ENCODE measurements around the gene RABGAP1L. TPM values are rescaled to one million over a fixed set of nuclear protein-coding genes. Genes with fewer than 3 reads are reported as not detected.
"Not testable (repeated sequence)": the region's sequence is repeated elsewhere in the genome, so short reads cannot be mapped to it uniquely, and the experiment has no call there.

The RABGAP1L gene
- total RNA-seq, 1 donor from 2014 or later, result 69.4 TPM

- intact Hi-C loops (cut with micrococcal nuclease), result no loop called here
These were observed 71.1 kb downstream of the RABGAP1L start for GRCh38 chr1:174230399-174230798.

GRCh38 chr1:174232761-174233160, 73.4 kb downstream of the RABGAP1L start:
- intact Hi-C loops (cut with micrococcal nuclease), result no loop called here

DNA sequence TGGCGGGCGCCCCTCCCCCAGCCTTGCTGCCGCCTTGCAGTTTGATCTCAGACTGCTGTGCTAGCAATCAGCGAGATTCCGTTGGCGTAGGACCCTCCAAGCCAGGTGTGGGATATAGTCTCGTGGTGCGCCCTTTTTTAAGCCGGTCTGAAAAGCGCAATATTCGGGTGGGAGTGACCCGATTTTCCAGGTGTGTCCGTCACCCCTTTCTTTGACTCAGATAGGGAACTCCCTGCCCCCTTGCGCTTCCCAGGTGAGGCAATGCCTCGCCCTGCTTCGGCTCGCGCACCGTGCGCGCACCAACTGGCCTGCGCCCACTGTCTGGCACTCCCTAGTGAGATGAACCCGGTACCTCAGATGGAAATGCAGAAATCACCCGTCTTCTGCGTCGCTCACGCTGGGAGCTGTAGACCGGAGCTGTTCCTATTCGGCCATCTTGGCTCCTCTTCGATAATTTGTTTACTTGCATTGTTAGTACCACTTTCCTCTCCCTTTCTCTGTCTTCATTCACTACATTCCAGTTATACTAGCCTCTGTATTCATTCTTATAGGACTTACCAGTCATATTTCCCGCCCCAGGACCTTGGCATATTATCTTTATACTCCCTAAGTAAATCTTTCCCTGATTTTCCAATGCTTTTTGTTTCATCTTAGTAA, 79.7 kb downstream of the RABGAP1L start:
- intact Hi-C loops (cut with micrococcal nuclease), result not testable (repeated sequence)

GRCh38 chr1:174239541-174239940, 80.2 kb downstream of the RABGAP1L start:
- intact Hi-C loops (cut with micrococcal nuclease), result no loop called here

GRCh38 chr1:174242856-174243255, 83.5 kb downstream of the RABGAP1L start:
- intact Hi-C loops (cut with micrococcal nuclease), result no loop called here

GRCh38 chr1:174243451-174244000, 84.2 kb downstream of the RABGAP1L start:
- intact Hi-C loops (cut with micrococcal nuclease), result no loop called here

DNA sequence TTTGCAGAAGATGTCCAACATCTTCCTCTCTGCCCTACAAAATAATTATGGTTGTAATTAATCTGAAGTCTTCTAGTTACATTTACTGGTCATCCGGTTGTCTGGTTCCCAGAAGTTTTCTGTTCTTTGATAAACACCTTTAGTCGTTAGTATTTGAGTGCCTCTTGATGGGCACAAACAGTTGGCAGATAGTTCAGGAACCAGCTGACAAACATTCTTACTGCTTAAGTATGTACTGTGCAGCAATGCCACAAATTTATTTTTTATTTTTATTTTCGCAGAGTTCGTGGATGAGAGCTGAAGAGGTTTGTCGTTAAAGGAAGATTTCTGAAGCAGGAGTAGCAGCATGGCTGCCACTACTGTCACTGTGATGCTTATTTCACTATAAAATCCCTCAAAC, 84.7 kb downstream of the RABGAP1L start:
- intact Hi-C loops (cut with micrococcal nuclease), result no loop called here

- intact Hi-C loops (cut with micrococcal nuclease), result no loop called here
These were observed 88.2 kb downstream of the RABGAP1L start for GRCh38 chr1:174247472-174247871.

DNA sequence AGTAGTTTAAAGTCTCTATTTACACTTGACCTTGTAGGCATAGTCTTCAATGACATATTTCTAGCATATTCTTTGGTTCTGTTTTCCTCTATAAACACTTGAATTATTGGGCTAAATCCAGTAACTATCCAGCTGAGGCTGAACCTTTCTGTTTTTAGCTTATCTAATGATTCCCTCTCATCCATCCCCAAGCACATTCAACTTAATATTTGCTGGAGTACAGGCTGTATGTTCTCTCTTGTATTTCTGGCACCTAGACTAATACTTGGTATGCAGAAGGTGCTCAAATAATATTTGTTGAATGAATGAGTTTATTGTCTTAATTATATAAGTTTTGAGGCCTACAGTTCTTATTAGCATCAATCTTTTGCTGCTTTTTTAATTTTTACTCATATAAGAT, 88.7 kb downstream of the RABGAP1L start:
- intact Hi-C loops (cut with micrococcal nuclease), result no loop called here

GRCh38 chr1:174256386-174256785, 97.1 kb downstream of the RABGAP1L start:
- intact Hi-C loops (cut with micrococcal nuclease), result loop anchor here (5.0 kb wide), 2 partner anchors 741 to 871 kb away; partner anchors contain the start of gene CACYBP

GRCh38 chr1:174258148-174258550, 98.8 kb downstream of the RABGAP1L start:
- intact Hi-C loops (cut with micrococcal nuclease), result loop anchor here (1.0 to 5.0 kb wide), 6 partner anchors 468 to 869 kb away; partner anchors contain the start of gene CACYBP

GRCh38 chr1:174262349-174263241, 103.3 kb downstream of the RABGAP1L start:
- intact Hi-C loops (cut with micrococcal nuclease), result loop anchor here (1.0 kb wide), 2 partner anchors 464 to 482 kb away; no protein-coding TSS in a partner anchor

GRCh38 chr1:174265282-174265681, 106.0 kb downstream of the RABGAP1L start:
- intact Hi-C loops (cut with micrococcal nuclease), result no loop called here

DNA sequence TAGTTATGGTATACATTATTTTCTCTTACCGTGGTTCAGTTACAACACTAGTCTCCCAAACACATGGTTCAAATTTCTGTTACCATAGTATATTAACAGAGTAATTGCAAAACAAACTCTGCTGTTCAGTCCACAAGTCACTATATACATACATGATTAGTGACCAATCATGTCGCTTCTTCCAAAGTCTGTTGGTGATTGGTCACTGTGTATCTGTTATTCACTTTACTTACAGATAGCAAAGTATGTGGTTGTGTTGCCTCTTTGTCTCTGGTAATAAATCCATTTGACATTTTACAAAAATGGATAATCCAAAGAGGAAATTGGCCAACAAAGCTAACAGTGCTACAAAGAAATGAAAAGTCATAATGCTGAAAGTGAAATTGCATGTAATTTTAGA, 107.2 kb downstream of the RABGAP1L start:
- intact Hi-C loops (cut with micrococcal nuclease), result no loop called here

- intact Hi-C loops (cut with micrococcal nuclease), result no loop called here
These were observed 107.8 kb downstream of the RABGAP1L start for GRCh38 chr1:174266991-174267612.

- intact Hi-C loops (cut with micrococcal nuclease), result no loop called here
These were observed 110.8 kb downstream of the RABGAP1L start for GRCh38 chr1:174269989-174270651.

DNA sequence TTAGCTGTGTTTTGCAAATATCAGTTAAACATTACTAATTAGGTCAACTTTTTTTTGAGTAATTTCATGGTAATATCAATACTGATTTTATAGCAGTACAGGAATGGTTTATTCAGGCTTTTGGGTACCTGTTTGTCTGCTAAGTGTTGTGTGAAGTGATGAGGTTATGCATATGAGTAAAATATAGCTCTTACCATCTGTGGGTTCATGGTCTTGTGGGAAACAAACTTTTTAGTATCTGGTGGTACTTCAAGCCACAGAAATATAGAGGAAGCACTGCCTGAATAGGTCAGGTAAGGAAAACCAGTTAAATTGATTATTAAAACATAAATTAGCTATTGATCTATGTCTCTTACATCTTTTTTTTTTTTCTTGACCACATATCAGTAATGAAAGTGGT, 113.9 kb downstream of the RABGAP1L start:
- intact Hi-C loops (cut with micrococcal nuclease), result no loop called here

DNA sequence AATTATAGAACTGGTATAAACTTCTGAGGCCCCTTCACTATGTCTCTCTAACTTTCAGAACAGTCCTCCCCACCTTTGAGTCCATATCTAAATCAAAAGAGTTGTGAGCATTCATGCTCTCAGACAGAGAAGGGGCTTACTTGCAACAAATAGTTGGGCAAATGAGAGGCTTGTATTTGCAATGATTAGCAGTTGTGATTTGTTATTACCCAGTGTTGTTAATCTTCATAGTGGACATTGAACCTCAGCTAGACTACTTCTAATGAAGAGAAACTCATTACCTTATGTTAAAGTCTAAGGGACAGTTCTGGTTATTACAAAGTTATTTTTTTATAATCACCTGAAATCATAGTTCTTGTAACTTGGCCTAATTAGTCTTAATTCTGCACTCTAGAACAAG, 114.5 kb downstream of the RABGAP1L start:
- intact Hi-C loops (cut with micrococcal nuclease), result no loop called here

DNA sequence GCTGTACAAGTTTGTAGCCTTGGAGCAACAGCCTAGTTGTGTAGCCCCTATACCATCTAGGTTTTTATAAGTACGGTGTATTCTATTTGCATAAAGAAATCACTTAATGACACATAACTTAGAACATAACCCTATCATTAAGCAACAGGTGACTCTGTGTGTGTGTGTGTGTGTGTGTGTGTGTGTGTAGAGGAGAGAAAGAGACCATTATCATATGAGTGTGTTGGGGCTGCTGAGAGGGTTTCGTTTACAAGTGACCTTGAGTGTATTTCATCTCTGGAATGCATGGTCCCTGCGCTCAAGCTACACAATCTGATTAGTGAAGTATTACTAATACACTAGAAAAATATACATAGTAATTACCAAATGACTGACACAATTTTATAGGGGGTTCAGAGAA, 115.1 kb downstream of the RABGAP1L start:
- intact Hi-C loops (cut with micrococcal nuclease), result no loop called here

DNA sequence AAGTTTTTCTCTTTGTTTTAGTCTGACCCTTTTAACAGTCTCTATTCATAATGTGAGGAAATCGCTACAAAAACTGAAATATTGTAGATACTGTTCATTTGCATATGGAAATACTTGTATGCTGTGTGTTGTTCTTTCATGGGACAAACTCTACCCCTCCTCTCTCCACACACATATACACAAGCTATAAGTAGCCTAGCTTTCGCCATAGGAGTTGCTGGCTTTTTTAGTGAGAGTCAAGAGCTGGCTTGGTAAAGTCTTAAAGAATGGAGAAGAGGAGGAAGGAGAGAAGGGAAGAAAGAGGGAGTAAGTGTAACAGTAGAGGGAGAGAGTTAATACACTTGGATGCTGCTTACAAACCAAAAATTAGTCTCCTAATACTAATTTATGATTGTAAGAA, 115.6 kb downstream of the RABGAP1L start:
- intact Hi-C loops (cut with micrococcal nuclease), result no loop called here

DNA sequence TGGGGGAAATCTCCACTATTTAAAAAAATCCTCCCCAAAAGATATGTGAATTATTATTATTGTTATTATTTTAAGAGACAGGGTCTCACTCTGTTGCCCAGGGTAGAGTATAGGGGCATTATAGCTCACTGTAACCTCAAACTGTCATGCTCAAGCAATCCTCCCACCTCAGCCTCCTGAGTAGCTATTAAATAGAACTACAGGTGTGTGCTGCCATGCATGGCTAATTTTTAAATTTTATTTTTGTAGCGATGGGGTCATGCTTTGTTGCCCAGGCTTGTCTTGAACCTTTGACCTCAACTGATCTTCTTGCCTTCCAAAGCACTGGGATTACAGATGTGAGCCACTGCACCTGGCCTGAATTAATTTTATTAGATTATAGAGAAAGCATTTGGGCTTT, 116.8 kb downstream of the RABGAP1L start:
- intact Hi-C loops (cut with micrococcal nuclease), result no loop called here

Measured in T-helper 1 cell treated with Interleukin-12 subunit alpha and Interleukin-12 subunit beta and Interleukin-4 antibody, amounts not matched to agents 30 ng/mL and 1 ng/mL, for 36 hours (primary cell).